Body of pancreas (tissue), 4 donors: ENCODE results near the gene ADAMTS2. TPM values are rescaled to one million over a fixed set of nuclear protein-coding genes. Genes with fewer than 3 reads are reported as not detected.

Source experiments
- ATAC-seq: fragments of 150-250 bp; one replicate; pipeline ENCODE4 v1.9.1; 2016
- DNase-seq, 4 donors: peaks; one replicate each; pipeline ENCODE4 v3.0.0-alpha.2; 2019
- H3K27ac ChIP-seq, 4 donors: fragments of 200-600 bp; sonication (generic); 1 replicate in 3 of 4; 2 replicates in 1 of 4; pipeline versions ENCODE4 v1.5.1 to v1.6.1; 2016 to 2019; ENCODE audit warnings: mild to moderate bottlenecking in 1 of 4, mixed read lengths in 1 of 4, moderate library complexity in 1 of 4
- H3K27me3 ChIP-seq, 2 donors: fragments of 200-600 bp; sonication (generic); one replicate each; pipeline ENCODE4 v1.6.0; 2016; ENCODE audit warnings: mild to moderate bottlenecking in 1 of 2
- H3K36me3 ChIP-seq, 2 donors: fragments of 200-600 bp; sonication (generic); replicated peaks in 1 of 2; 2 replicates each; pipeline ENCODE4 v1.5.1; 2016; ENCODE audit warnings: low read depth in 2 of 2; ENCODE audit not compliant: insufficient read depth in 1 of 2
- H3K4me1 ChIP-seq: fragments of 200-600 bp; sonication (generic); one replicate; pipeline ENCODE4 v1.6.0; 2016
- H3K4me3 ChIP-seq, 2 donors: fragments of 200-600 bp; sonication (generic); 1 replicate in 1 of 2; 2 replicates in 1 of 2; pipeline ENCODE4 v1.5.1; 2016 to 2019
- H3K9me3 ChIP-seq, 3 donors: fragments of 200-600 bp; sonication (generic); 1 replicate in 2 of 3; 2 replicates in 1 of 3; pipeline ENCODE4 v1.5.1; 2016
- POLR2A ChIP-seq, 3 donors: fragments of 450-650 bp; IDR thresholded peaks; one replicate each; pipeline ENCODE4 v1.6.1; 2016; ENCODE audit warnings: antibody characterized with exemption in 3 of 3, mild to moderate bottlenecking in 2 of 3
- WGBS, 2 donors: methylation state at CpG; one replicate each; pipeline ENCODE4 v1.1.5; 2017; 5-methylcytosine and 5-hydroxymethylcytosine counted together
- intact Hi-C: fragments of 100-400 bp; cut with DNase I; formaldehyde crosslinking; loops from one replicate; pipeline ENCODE4 v1.15.1; 2023
- total RNA-seq, 2 donors: library from RNA; depleted of rRNA; stranded (reverse); fragments of >200 nt; gene quantifications; one replicate each; pipeline ENCODE4 v1.1.0, GENCODE V29; 2016
- TF ChIP-seq, protein P1 (sequence below), 7 experiments: fragments of 450-650 bp in 4 of 7; fragments of 200-600 bp in 3 of 7; sonication (generic) in 3 of 7; IDR thresholded peaks; one replicate each; pipeline ENCODE4 v1.5.1; 2016 to 2019; ENCODE audit warnings: antibody characterized with exemption in 7 of 7

ADAMTS2 gene
- total RNA-seq, 2 donors from 2014 or later, result 9.1 to 19.1 TPM

DNA sequence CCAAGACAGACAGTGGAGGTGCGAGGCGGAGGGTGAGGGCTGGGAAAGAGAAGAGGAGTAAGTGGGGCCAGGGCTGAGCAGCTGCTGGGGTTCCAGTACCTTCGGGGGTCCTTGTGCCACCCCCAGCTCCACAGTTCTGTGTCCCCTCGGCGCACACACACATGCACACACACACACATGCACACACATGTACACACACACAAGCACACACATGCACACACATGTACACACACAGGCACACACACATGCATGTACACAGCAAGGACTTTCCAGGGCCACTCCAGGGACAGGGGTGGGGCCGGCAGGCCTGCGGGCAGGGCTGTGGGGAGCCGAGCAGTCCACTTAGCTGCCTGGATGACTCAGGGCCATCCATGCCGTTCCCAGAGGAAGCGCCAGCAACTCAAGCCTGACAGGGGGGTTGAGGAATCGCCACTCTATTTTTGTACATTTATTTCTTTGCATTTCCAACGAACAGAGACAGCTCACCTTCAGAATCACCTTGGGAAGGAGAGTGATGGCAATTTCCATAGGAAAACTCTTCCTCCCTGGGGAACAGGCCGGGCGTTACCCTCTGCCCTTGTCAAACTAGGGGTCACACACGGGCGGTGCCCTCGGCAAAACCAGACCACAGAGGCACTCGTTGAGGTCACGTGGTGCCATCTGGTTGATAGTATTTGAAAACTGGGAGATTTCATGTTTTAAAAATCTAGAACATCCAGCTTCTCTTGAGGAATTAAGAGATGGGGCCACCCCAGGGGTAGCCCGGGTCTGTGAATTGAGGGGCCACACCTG lies 135.7 kb downstream of the ADAMTS2 start:
- no peaks in the 10 kb centered on the region for H3K36me3 ChIP-seq
- DNase-seq, result no peak
- intact Hi-C loops, result no loop called here

DNA sequence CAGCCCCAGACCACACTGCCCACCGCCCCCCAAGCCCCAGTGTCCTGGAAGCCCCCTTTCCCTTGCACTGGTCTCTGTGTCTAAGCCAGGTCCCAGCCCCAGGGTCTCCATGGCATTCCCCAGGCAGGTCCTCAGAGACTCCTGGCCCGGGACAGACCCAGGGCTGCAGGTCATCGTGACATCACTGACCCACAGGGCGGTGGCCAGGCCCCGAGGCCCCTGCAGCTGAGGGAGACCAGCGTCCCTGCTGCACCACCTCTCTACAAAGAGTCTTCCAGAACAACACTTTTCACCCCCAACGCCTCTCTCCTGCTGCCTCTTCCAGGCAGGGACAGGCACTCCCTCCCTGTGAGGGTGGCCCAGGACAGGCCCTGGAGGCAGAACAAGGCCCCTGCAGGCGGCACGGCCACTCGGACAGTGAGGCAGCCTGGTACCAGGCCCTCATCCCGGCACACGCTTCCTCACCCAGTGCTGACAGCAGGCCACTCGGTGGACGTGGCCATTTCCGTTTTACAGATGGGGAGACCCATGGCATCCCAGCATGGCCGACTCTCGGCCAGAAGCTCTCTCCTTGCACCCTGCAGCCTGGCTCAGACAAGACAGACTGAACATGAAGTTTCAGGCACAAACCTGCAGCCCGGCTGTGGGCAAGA lies 136.4 kb downstream of the ADAMTS2 start:
- H3K4me3 ChIP-seq, result no peak overlapping the region
- WGBS, 2 donors, result 77% methylated on average over 17 of the region's 18 CpGs; no CpG with 5 or more reads in 1 of the 2 donors
- H3K9me3 ChIP-seq, result no peaks in the 10 kb centered on the region
- TF ChIP-seq, protein P1, sequence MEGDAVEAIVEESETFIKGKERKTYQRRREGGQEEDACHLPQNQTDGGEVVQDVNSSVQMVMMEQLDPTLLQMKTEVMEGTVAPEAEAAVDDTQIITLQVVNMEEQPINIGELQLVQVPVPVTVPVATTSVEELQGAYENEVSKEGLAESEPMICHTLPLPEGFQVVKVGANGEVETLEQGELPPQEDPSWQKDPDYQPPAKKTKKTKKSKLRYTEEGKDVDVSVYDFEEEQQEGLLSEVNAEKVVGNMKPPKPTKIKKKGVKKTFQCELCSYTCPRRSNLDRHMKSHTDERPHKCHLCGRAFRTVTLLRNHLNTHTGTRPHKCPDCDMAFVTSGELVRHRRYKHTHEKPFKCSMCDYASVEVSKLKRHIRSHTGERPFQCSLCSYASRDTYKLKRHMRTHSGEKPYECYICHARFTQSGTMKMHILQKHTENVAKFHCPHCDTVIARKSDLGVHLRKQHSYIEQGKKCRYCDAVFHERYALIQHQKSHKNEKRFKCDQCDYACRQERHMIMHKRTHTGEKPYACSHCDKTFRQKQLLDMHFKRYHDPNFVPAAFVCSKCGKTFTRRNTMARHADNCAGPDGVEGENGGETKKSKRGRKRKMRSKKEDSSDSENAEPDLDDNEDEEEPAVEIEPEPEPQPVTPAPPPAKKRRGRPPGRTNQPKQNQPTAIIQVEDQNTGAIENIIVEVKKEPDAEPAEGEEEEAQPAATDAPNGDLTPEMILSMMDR (IDR thresholded peaks at IDR 0.05), result no peak
- TF ChIP-seq POLR2A (IDR thresholded peaks at IDR 0.05), result no peak
- ATAC-seq (no peak), DNase-seq (no peak)
- intact Hi-C loops, result no loop called here
- no peaks in the 10 kb centered on the region for H3K36me3 ChIP-seq
- no peaks in the 10 kb centered on the region for H3K4me1 ChIP-seq
- no peaks in the 10 kb centered on the region for H3K27me3 ChIP-seq
- no peak overlapping the region for H3K27ac ChIP-seq

More for the DNA sequence above, 135.7 kb downstream of the ADAMTS2 start:
- no peak for ATAC-seq
- Histone ChIP-seq H3K4me1 (no peaks in the 10 kb centered on the region), H3K27ac (no peak overlapping the region), H3K9me3 (no peaks in the 10 kb centered on the region), H3K27me3 (no peaks in the 10 kb centered on the region), H3K4me3 (no peak overlapping the region)
- 57 to 59% methylated on average over 10 to 20 of the region's 20 CpGs for WGBS, 2 donors
- TF ChIP-seq, protein P1 (IDR thresholded peaks at IDR 0.05), result no peak
- no peak for TF ChIP-seq POLR2A (IDR thresholded peaks at IDR 0.05)

DNA sequence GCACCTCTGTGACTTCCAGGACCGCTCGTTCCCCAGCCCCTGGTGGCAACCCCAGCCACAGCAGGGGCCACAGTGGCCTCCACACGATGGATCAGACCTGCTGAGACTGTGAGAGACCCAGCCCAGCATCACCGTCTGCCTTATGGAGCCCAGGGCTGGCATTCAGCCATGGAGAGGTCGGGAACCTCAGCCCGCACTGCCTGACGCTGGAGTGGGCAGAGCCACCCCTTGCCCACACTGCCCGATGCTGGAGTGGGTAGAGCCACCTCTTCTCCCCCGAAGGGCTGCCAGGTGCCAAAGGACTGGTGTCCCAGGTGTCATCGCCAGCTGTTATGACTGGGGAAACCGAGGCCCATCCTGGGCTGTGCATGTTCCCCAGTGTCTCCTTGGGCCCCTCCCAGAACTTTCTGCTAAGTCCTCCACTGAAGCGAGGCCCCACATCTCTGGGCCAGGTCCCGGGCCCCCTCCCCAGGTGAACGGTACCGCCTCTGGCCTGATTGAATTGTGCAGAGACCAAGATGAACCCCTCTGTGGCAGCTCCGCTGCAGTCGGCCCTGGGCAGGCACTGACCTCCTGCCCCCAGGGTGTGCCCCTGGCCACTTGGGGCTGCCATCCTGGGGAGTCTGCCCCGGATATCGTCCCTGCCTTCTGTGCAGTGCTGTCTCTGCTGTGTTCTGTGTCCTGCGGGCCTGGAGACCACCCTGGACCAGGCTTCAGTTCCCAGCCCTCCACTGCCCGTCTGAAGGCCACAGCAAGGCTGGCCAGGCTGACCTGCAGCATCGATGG lies 137.1 kb downstream of the ADAMTS2 start:
- H3K9me3 ChIP-seq, result no peaks in the 10 kb centered on the region
- H3K36me3 ChIP-seq, result no peaks in the 10 kb centered on the region
- H3K27ac ChIP-seq, result no peak overlapping the region
- 57 to 69% methylated on average over 6 to 22 of the region's 22 CpGs for WGBS, 2 donors
- intact Hi-C loops, result no loop called here
- no peaks in the 10 kb centered on the region for H3K4me1 ChIP-seq
- TF ChIP-seq POLR2A (IDR thresholded peaks at IDR 0.05), result no peak
- TF ChIP-seq, protein P1 (IDR thresholded peaks at IDR 0.05), result no peak
- H3K4me3 ChIP-seq, result no peak overlapping the region
- no peak for ATAC-seq
- H3K27me3 ChIP-seq, result no peaks in the 10 kb centered on the region
- DNase-seq, result no peak

DNA sequence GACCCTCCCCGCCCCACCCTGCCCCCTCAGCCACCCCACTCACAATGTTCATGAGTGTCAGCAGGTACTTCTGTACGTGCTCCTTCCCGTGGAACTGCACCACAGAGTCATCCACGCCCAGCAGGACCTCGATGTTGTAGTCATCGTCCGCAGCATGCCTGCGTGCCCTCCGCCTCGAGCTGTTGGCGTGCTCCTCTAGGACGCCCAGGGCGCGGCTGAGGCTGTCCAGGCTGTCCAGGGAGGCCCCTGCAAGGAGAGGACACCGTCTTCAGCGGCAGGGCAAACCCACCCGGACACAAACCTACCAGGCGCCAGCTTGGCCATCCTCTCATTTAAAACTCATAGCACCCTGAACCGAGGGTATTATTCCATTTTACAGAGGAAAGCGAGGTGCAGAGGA lies 137.8 kb downstream of the ADAMTS2 start:
- DNase-seq (no peak), ATAC-seq (no peak)
- no peaks in the 10 kb centered on the region for H3K27me3 ChIP-seq
- no peak overlapping the region for H3K27ac ChIP-seq
- TF ChIP-seq POLR2A (IDR thresholded peaks at IDR 0.05), result no peak
- TF ChIP-seq, protein P1 (IDR thresholded peaks at IDR 0.05), result no peak
- H3K36me3 ChIP-seq, result no peaks in the 10 kb centered on the region
- no peaks in the 10 kb centered on the region for H3K4me1 ChIP-seq
- intact Hi-C loops, result no loop called here
- no peaks in the 10 kb centered on the region for H3K9me3 ChIP-seq
- H3K4me3 ChIP-seq, result no peak overlapping the region
- WGBS, 2 donors, result 57 to 61% methylated on average over 15 to 20 of the region's 20 CpGs
